Epithelial cell of prostate (primary cell): ENCODE results near the gene TRPM6.

Experiments
- DNase-seq: peaks from one replicate; pipeline ENCODE4 v3.0.0-alpha.2; 2011; ENCODE audit warnings: low read depth, low spot score
- H3K27ac ChIP-seq: fragments of 450-650 bp; 2 replicates; pipeline ENCODE4 v1.5.1; 2017; ENCODE audit warnings: mild to moderate bottlenecking

The TRPM6 gene

DNA sequence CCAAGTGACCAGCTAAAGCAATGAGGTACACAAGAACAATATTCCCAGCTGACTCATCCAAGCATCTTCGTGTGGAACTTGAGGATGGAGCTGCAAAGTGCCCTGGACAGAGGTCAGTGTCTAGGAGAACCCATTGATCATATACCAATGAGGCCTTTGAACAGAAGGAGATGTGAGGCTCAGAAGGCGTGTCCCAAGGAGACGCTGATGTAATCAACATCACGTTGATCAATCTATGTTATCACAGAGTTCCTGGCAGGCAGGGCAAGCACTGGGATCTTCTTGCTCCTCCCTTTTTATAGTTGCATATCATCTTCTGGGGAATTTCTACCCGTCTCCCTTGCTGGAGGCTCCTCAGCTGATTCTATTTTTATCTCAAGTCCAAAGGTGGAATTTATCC is 163.4 kb downstream of the TRPM6 start:
- no peak for DNase-seq
- H3K27ac ChIP-seq: no peak overlapping the region

DNA sequence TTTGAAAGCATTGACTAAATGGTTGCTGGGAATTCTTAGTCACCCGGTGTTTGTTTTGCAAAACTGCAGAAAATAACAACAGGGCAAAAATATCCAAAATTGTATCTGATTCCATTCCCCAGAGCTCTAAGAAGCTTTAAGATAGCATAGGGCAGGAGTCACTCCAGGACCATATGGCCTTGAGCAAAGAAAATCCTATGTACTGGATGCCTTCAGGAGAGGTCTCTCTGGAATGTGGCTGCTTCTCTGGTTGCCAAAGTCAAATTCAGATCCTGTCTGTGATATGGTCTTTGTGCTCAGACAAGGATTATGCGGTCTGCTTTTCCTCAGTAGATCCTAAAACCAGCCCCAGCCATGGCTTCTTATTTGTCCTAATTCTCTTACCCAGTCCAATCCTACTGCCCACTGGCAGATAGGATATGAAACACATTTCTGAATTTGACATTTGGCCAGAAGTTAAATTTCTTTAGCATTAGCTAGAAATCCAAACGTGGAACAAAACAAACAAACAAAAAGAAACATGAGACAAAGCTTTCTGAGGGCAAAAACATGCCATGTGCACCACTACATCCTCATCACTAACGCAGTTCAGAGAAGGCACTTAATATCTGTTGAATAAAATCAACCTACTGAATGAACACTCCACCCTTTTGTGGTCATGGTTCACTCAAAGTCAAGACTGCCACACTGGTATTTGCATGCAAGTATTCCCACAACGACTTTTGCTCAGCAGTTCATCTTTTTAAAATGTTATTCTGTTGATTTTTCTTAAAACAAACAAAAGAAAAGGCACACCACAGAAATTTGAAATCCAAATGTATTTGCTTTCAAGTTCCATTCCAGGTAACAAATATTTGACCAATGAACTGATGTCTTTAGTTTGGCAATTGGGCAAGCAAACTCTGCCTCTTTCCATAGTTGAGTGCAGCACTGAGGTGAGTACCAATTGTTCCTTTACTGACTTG is 165.7 kb downstream of the TRPM6 start:
- no peak overlapping the region for H3K27ac ChIP-seq
- no peak for DNase-seq

DNA sequence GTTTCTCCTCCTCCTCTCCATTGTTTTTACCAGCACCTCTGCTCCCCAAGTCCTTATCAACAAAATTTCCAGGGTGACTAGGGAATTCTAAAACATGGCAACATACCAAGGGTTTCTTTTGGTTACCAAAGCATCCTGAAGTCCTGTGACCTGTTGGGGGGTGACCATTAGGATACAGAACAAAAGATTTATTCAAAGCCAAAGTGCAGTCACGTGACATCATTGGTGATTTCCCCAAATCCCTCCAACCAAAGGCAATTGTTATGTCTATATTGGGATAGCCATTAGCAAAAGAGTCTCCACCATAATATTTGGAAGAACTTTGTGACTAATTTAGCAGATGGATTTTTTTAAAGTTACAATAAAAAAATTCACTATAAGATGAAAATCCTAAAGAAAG is 168.4 kb downstream of the TRPM6 start:
- H3K27ac ChIP-seq: no peak overlapping the region
- no peak for DNase-seq

DNA sequence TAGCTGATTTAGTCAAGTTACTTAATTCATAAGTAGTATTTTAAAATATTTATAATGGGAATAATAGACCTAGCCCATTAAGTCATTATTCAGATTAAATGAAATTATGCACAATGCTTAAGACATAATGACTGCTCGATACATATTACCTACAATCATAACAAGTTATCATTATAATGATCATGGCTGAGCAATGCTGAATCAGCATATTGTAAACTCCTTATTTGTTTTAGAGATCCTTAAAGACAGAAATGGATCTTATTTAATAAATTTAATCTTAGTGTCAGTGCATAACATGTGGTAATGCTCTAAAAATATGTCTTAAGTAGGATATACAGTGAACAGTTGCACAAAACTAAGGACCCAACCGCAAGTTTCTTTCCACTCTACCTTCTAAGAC is 169.0 kb downstream of the TRPM6 start:
- H3K27ac ChIP-seq: no peak overlapping the region
- DNase-seq: no peak

DNA sequence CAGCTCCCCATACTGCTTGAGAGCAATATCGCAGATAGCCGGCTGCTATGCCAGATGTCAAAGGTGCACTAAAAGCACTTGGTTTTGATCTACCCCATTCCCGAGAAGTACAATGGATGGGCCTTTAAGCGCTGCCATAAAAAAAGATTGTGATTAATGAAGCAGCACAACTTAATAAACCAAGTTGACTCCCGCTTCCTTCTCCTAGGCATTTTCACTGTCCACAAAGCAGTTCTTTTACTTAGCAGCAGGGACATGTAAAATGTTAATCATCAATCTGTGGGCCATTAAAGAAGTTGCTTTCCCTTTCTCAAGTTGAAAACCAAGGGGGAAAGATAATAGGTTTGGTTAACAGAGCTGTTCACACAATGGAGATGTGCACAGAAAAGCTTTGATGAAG is 176.4 kb downstream of the TRPM6 start:
- no peak for DNase-seq
- H3K27ac ChIP-seq: no peak overlapping the region

DNA sequence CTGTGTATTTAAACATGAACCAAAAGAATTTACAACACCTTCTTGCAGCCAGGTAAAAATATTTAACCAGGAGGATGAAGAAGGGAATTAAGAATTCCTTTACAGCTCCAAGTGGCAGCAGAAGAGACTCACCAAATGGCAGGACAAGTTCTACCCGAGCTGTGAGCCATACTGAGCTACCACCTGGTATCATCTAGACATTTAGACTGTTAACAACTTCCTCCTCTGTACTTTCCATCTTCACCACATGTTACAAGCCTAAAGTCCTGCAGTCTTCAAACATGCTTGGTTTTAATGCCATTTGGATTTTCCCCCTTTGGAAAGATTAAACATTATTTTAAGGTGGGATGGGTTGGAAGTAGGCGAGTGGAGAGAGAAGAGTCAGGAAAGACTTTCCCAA is 190.2 kb downstream of the TRPM6 start:
- DNase-seq: no peak

DNA sequence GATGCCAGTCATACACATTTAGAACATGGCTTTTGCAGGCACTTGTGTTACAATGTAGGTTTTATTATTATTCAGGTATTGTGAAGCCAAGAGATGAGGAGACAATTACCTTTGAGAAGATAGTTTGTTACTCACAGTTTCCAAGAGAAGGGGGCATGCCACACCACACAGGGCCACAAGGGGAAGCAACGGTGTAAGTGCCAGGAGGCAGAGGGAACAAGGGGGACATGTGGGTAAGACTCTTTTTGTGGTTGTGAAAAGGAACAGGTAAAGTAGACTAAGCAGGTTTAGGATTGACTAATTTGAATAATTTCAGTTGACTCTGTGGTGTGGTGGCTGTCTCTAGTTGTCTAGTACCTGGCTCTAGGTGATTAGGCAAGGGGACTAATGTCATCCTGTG is 191.2 kb downstream of the TRPM6 start:
- no peak overlapping the region for H3K27ac ChIP-seq
- DNase-seq: no peak

More for the DNA sequence above, 190.2 kb downstream of the TRPM6 start:
- no peak overlapping the region for H3K27ac ChIP-seq

DNA sequence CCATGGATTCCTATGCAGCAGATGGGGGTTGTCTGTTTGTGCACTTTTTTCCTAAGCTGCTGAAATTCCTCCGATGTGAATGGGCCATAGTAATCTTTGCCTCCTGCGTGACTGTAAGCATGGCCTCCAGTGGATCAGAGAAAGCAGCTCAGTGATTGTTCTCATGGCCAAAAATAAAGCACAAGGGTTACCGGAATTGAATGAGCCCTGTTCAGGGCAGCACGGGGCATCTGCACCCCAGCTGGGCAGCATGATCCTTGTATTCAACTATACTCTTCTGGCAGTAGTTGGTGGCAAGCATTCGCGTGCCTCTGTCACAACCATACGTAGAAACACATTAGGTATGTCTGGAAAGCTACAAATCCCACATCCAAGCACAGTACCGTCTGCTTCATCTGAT is 196.7 kb downstream of the TRPM6 start:
- no peak overlapping the region for H3K27ac ChIP-seq
- no peak for DNase-seq

DNA sequence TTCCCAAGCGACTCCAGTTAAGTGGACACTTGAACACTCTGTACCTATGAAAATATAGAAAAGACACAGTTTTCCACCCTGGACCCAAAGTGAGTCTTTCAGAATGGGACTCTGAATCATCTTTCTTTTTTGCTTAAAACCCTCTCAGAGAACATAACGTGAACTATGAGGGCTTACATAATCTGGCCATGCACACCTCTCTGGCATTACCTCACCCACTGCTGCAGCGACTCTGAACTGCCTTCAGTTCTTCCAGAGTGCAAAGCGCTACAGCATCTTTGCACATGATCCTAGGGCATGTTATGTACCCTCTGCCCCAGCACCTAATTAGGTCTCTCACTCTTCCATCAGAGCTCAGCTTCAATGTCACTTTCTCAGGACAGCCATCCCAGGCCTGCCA is 204.4 kb downstream of the TRPM6 start:
- no peak for DNase-seq
- H3K27ac ChIP-seq: no peak overlapping the region

DNA sequence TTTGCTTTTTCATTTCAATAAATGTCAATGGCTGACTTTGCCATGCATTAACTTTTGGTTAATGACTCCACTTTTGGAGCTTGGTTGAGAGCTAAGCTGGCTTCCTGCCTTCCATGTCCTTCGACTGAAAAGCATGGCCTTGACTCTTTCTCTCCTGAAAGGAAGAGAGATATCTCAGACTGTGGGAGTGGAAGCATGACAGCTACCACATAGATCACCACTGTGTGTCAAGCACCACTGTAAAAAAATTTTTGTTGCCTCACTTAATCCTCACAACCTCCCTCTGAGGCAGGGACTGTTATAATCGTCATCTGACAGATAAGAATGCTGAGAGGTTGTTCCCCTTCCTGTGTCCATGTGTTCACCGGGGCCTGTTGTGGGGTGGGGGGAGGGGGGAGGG is 205.8 kb downstream of the TRPM6 start:
- no peak for DNase-seq
- no peak overlapping the region for H3K27ac ChIP-seq

DNA sequence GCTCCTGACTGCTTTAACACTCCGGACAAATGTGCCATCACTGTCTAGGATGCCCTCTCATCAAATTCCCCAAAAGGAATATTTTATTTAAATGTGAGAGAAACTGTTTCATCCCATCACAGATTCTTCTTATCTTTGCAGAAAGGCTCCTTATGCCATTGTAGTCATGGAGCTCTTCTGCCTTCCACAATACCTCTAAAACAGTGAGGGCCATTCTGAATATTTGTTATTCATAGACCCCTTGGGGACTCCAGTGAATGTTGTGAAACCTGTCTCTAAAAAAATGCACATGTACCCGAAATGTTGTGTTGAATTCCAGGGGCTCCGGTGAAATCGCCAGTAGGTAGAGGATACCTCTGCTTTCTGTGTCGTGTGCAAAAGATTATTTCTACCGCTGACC is 213.6 kb downstream of the TRPM6 start:
- no peak overlapping the region for H3K27ac ChIP-seq
- DNase-seq: no peak
